RWPE2 (cell line): Measurements from ENCODE around the gene TRIM9.

Source experiments
- ATAC-seq: fragments of 200-7000 bp; cut with Tn5 transposase; 3 replicates; pipeline ENCODE4 v1.9.1; 2021; ENCODE audit warnings: low read depth
- DNase-seq: peaks from one replicate; pipeline ENCODE4 v3.0.0-alpha.2; 2020; ENCODE audit warnings: low spot score
- H3K27ac ChIP-seq: fragments of 450-650 bp; 2 replicates; pipeline ENCODE4 v1.5.1; 2017; ENCODE audit warnings: mild to moderate bottlenecking; ENCODE audit not compliant: poor library complexity, severe bottlenecking
- H3K27me3 ChIP-seq: fragments of 250-450 bp; sonication (Bioruptor Pico); 2 replicates; pipeline ENCODE4 v1.5.1; 2021; ENCODE audit warnings: mild to moderate bottlenecking, moderate library complexity; ENCODE audit not compliant: insufficient read depth, poor library complexity, severe bottlenecking
- H3K36me3 ChIP-seq: fragments of 250-450 bp; sonication (Bioruptor Pico); 2 replicates; pipeline ENCODE4 v1.5.1; 2020; ENCODE audit warnings: low read depth, mild to moderate bottlenecking, moderate library complexity
- H3K4me1 ChIP-seq: fragments of 250-450 bp; sonication (Bioruptor Pico); 2 replicates; pipeline ENCODE4 v1.5.1; 2021; ENCODE audit warnings: mild to moderate bottlenecking, moderate library complexity; ENCODE audit not compliant: insufficient read depth, poor library complexity, severe bottlenecking
- H3K4me3 ChIP-seq: fragments of 250-450 bp; sonication (Bioruptor Pico); 2 replicates; pipeline ENCODE4 v1.5.1; 2021; ENCODE audit warnings: mild to moderate bottlenecking, moderate library complexity; ENCODE audit not compliant: severe bottlenecking
- H3K9me3 ChIP-seq: fragments of 250-450 bp; sonication (Bioruptor Pico); 2 replicates; pipeline ENCODE4 v1.5.1; 2021; ENCODE audit warnings: mild to moderate bottlenecking, moderate library complexity; ENCODE audit not compliant: severe bottlenecking
- TF ChIP-seq, protein P1 (sequence below): fragments of 450-650 bp; IDR thresholded peaks from one replicate; pipeline ENCODE4 v1.5.1; 2017; ENCODE audit warnings: mild to moderate bottlenecking, moderate library complexity; ENCODE audit not compliant: poor library complexity, severe bottlenecking

TRIM9 gene

DNA sequence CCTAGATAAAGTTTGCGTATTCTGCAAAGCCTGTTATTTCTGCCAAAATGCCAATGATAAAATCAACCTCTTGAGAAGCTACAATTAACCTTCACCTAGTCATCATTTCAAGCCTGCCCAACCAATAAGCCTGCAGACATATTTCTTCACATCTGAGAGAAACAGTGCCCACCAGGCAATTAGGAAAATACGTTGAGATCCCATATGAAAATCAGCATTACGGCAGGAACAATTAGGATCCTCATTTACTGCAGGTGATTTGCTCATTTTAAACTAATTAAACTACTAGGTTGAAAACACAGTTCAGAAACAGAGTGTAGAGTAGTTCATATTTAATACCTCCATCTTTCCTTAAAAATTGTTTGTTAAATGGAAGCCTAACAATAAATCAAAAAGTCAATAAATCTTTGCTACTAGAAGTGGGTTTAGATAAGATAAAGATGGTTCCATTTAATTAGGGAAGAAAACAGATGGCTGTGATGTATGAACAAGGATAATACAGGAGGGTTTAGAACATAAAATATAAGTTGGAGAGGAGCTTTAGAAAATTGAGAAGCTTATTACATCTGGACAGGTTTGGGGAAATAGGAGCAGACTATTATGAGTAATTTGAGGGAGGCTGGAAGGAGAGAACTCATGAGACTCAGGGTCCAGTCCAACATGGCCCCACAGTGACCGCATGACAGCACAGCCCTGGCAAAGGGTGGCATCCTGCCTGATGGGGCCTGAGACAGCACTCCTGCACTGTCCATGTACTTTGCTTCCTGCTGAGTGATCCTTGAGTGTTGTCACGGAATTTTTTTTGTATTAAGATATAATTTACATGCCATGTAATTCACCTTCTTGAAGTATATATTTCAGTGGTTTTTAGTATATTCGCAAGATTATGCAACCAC, 123.8 kb downstream of the TRIM9 start:
- H3K36me3 ChIP-seq: no peaks in the 10 kb centered on the region
- no peaks in the 10 kb centered on the region for H3K27me3 ChIP-seq
- TF ChIP-seq, protein P1, sequence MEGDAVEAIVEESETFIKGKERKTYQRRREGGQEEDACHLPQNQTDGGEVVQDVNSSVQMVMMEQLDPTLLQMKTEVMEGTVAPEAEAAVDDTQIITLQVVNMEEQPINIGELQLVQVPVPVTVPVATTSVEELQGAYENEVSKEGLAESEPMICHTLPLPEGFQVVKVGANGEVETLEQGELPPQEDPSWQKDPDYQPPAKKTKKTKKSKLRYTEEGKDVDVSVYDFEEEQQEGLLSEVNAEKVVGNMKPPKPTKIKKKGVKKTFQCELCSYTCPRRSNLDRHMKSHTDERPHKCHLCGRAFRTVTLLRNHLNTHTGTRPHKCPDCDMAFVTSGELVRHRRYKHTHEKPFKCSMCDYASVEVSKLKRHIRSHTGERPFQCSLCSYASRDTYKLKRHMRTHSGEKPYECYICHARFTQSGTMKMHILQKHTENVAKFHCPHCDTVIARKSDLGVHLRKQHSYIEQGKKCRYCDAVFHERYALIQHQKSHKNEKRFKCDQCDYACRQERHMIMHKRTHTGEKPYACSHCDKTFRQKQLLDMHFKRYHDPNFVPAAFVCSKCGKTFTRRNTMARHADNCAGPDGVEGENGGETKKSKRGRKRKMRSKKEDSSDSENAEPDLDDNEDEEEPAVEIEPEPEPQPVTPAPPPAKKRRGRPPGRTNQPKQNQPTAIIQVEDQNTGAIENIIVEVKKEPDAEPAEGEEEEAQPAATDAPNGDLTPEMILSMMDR: no peak
- H3K4me3 ChIP-seq: no peak overlapping the region
- H3K27ac ChIP-seq: no peak overlapping the region
- DNase-seq (no peak), ATAC-seq (no peak)
- H3K4me1 ChIP-seq: no peaks in the 10 kb centered on the region
- H3K9me3 ChIP-seq: no peaks in the 10 kb centered on the region

GRCh38 chr14:50967790-50968189, 127.1 kb downstream of the TRIM9 start:
- no peaks in the 10 kb centered on the region for H3K9me3 ChIP-seq
- TF ChIP-seq, protein P1: no peak
- peaks cover 9% of the 10 kb centered on the region for H3K4me1 ChIP-seq
- DNase-seq (no peak), ATAC-seq (no peak)
- no peaks in the 10 kb centered on the region for H3K27me3 ChIP-seq
- H3K4me3 ChIP-seq: no peak overlapping the region
- H3K36me3 ChIP-seq: no peaks in the 10 kb centered on the region
- H3K27ac ChIP-seq: no peak overlapping the region

DNA sequence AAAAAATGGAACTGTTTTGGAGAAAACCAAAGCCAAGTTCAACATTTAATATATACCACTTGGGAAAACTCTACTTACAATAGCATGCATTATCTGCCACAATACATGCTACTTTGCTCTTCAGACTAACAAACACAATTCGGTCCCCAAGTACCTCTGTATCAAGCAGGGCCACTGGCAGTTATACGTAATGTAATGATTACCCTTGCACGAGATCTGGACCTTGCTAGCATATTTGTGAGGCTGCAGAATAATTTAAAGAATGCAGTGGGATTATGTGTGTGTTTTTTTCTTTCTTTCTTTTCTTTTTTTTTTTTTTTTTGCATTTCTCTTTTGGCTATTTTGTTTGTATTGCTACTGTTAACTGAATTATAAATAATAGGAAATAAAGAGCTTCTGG, 127.8 kb downstream of the TRIM9 start:
- DNase-seq (no peak), ATAC-seq (no peak)
- no peaks in the 10 kb centered on the region for H3K36me3 ChIP-seq
- peaks cover 13% of the 10 kb centered on the region for H3K4me1 ChIP-seq
- H3K9me3 ChIP-seq: no peaks in the 10 kb centered on the region
- no peaks in the 10 kb centered on the region for H3K27me3 ChIP-seq
- no peak overlapping the region for H3K4me3 ChIP-seq
- TF ChIP-seq, protein P1: no peak
- no peak overlapping the region for H3K27ac ChIP-seq

DNA sequence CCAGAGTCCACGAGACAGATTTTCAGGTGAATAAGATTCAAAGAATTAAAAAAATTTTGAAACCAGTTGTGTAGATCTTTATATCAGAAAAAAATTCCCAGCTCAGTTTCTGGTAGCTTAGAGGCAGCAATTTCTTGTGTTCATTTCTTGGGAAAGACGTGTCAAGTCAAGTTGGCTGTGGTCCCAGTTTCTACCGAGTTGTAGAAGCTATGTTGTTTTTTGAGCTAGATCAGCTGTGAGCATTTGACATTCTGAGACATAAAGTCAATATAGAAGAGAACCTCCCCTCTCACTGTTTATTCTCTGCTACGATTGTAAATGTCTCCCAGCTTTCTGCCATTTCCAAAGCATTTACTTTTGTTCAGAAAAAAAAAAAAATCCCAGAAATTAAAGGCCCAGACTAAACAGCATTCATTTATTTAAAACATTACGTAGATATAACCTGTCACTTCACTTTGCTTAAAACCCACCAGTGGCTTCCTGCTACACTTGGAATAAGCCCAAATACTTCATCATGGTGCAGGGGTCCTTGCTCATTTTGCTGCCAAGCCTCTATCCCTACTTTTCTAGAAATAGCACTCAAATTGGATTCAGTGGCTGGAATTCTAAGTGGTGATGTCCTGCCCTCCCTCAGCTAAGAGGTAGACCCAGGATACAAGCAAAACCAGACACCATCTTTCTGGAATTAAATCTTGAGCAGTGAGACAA, 130.1 kb downstream of the TRIM9 start:
- Histone ChIP-seq H3K9me3 (no peaks in the 10 kb centered on the region), H3K36me3 (no peaks in the 10 kb centered on the region), H3K27me3 (no peaks in the 10 kb centered on the region), H3K27ac (peak overlapping the region; percentile 35), H3K4me1 (peaks cover 21% of the 10 kb centered on the region), H3K4me3 (no peak overlapping the region)
- TF ChIP-seq, protein P1: no peak
- ATAC-seq (peak; percentile 69), DNase-seq (peak; percentile 83)
